Measurements from ENCODE around the gene SRRT.
"Not testable (repeated sequence)": the region's sequence is repeated elsewhere in the genome, so short reads cannot be mapped to it uniquely, and the experiment has no call there.

The SRRT gene

GRCh38 chr7:100893910-100894721 lies 19.2 kb downstream of the SRRT start:
- DNase-seq (ENCODE audit: extremely low read depth in 1 of 2, low read depth in 1 of 2), result no peak

DNA sequence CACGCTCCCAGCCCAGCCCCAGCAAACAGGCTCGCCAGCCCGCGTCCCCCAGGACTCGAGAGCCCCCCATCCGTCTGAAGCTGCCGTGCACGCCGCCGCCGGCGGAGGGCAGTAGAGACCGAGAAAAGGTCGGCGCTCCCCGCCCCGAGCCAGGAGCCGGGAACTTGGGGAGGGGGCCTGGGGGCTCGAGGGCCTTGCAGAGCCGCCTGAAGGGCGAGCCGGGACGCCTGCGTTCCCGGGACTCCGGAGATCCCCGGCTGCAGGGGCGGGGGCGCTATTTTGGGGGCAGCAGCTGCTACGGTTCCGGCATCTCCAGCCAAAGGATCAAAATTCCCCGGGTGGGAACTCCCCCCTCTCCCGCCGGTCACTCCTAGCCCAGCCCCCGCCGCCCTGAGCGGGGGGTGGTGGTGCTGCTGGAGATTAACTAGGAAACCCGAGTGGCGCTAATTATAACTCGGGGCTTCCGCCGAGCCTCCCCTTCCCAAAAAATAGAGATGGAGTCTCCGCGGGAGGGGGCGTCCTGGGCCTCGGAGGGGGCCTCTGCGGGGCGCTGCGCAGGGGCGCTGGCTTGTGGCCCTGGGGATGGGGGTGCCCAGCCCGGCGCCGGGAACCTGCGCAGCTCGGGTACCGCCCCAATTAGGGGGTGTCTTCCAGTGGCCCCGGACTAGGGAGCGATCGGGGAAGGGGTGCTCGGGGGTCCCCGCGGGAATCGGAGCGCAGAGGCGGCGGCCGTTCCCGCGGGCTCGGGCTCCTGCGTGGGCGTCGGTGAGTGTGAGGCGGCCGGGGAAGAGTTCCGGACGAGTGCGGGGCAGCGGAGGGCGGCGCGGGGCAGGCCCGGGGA lies 20.2 kb downstream of the SRRT start:
- DNase-seq (ENCODE audit: extremely low read depth in 1 of 2, low read depth in 1 of 2), result no peak

- DNase-seq (ENCODE audit: extremely low read depth in 1 of 2, low read depth in 1 of 2), result no peak
Measured at GRCh38 chr7:100895701-100895955, 20.7 kb downstream of the SRRT start, which contains the start of gene ACHE. Gene ACHE, minus strand, starts transcription at chr7:100895888. Its CDS starts 1,656 bp downstream, at chr7:100894232.

- no peak for DNase-seq (ENCODE audit: extremely low read depth in 1 of 2, low read depth in 1 of 2)
Measured at GRCh38 chr7:100895956-100896731, 21.2 kb downstream of the SRRT start.

DNA sequence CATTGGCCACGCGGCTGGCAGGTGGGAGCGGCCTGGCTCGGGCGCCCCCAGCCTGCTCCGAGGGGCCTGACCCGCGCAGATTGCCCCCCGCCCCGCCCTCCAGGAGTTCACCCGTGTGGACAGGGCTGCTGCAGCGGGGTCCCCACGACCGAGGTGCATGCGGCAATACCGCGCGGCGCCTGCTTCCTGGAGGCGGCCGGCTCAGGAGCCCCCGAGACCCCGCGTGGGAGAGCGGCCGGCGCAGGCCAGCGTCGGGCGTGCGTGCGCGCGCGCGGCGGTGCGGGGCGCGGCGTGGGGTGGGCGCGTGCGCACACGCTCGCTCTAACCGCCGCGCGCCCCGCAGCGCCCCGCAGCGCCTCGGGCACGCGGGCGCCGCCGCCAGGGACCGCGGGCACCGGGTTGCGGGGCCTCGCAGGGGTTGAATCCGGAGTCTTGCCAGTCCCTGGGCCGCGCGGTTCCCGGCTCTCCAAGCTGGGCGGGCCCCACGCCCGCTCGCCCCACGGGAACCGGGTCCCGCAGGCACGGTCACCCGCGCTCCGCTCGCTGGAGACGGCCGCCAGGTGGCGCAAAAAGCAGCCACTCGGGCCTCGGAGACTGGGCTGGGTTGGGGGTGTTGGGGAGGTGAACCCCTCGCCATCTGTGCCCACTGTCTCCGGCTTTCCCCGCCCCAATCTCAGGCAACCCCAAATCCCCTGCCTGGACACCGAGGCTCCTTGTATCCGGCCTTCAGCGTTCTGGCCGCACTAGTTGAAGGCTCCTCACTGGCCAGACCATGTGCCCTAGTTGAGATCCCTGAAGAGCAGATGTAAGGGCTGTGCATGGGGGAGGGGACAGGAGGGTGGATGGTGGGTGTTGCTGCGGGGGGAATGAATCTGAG lies 22.1 kb downstream of the SRRT start:
- no peak for DNase-seq (ENCODE audit: extremely low read depth in 1 of 2, low read depth in 1 of 2)

DNA sequence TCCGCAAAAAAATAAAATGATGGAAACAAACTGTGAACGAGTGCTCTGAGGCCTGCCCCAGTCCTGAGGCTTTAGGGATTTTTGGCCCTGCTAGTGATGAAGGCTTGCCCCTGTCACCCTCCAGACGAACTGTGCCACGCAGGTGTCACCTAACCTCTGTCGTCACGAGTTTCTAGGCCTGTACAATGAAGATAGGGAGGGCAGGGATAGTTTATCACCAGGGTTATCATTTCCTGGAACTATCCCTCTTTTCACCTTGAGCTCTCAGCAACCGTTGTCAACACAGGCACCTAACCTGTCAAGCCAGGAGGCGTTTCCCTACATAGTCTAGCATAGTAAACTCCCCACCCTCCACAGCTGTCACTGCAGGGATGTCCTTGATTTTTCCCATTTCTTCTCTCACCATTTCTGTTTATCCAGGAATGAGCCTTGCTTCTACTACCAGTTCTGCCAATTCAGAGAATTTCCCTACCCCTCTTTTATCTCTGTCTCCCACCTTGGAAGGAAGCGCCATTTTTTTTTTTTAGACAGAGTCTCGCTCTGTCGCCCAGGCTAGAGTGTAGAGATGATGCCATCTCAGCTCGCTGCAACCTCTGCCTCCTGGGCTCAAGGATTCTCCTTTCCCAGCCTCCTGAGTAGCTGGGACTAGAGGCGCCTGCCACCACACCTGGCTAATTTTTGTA lies 23.0 kb downstream of the SRRT start:
- no peak for DNase-seq (ENCODE audit: extremely low read depth in 1 of 2, low read depth in 1 of 2)

DNA sequence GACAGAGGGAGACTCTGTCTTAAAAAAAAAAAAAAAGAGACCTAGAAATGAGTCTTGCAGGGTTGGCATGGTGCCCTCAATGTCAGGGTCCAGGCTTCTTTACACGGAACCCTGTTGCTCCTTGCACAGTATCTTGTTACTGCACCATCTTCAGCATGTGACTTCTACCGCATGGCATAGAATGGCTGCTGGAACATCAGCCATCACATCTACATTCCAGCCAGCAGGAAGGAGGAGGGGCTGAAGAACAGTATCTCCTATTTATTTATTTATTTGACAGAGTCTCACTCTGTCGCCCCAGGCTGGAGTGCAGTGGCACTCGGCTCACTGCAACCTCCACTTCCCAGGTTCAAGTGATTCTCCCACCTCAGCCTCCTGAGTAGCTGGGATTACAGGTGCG lies 24.5 kb downstream of the SRRT start:
- no peak for DNase-seq (ENCODE audit: extremely low read depth in 1 of 2, low read depth in 1 of 2)

DNA sequence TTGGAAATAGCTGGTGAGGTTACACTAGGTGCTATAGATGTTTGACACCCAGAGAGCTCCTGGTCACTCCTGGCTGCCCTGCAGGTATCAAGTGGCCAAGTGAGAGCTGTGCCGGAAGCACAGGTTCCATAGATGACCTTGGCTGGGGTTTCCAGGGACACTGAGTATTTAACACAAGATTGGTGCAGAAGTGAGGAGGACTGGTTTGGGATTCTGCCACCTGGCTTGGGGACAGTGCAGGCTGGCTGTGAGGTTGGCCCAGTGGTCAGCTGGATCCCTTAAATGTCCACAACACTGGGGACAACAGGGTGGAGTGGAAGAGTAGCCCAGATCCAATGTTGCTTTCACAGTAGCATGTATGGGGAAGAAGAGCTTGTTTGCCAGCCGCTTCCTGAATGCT lies 26.1 kb downstream of the SRRT start:
- no peak for DNase-seq (ENCODE audit: extremely low read depth in 1 of 2, low read depth in 1 of 2)

DNA sequence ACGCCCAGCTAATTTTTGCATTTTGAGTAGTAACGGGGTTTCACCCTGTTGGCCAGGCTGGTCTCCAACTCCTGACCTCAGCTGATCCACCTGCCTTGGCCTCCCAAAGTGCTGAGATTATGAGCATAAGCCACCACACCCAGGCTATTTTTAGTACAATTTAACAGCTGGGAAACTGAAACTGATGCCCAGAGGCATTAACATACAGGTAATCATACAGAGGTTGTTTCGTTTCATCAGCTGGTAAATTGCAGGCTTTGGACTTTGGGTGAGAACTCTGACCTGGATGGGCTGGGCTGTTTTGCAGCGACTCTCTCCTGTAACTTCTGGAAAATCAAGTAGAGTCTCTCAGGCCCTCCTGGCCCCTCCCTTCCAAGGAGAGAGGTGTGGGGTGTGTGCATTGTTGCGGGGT lies 27.0 kb downstream of the SRRT start:
- DNase-seq (ENCODE audit: extremely low read depth in 1 of 2, low read depth in 1 of 2), result no peak

DNA sequence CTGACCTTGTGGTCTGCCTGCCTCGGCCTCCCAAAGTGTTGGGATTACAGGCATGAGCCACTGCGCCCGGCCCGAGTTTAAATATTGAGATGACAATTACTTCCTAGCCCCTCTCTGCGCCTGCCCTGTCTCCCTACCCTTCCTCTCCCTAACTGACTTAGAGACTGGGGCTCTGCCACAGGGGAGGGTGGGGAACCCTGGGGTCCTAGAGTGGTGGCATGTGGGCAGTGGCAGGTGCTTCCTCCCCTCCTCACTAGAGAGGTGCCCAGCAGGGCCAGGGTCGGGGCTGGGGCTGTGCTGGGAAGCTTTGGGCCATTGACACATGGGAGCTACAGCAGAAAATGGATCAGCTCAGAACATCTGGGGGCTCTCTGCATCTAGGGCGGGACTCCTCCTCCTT lies 27.7 kb downstream of the SRRT start:
- no peak for DNase-seq (ENCODE audit: extremely low read depth in 1 of 2, low read depth in 1 of 2)

GRCh38 chr7:100908512-100908911 lies 33.6 kb downstream of the SRRT start:
- no peak for DNase-seq (ENCODE audit: extremely low read depth in 1 of 2, low read depth in 1 of 2)

DNA sequence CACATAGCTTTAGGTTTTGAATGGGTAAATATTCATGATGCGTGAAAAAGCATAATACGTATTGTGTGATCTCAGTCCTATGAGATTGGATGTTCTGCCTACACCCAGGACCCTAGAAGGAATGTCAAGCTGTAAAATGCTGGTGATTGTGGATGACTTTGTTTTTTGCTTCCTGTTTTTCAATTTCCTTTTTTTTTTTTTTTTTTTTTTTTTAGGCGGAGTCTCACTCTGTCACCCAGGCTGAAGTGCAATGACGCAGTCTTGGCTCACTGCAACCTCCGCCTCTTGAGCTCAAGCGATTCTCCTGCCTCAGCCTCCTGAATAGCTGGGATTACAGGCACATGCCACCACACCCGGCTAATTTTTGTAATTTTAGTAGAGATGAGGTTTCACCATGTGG lies 35.5 kb downstream of the SRRT start:
- DNase-seq (ENCODE audit: extremely low read depth in 1 of 2, low read depth in 1 of 2), result not testable (repeated sequence)

GRCh38 chr7:100911484-100911883 lies 36.6 kb downstream of the SRRT start:
- no peak for DNase-seq (ENCODE audit: extremely low read depth in 1 of 2, low read depth in 1 of 2)

- DNase-seq (ENCODE audit: extremely low read depth in 1 of 2, low read depth in 1 of 2), result no peak
Measured at GRCh38 chr7:100914208-100914878, 39.4 kb downstream of the SRRT start.

- no peak for DNase-seq (ENCODE audit: extremely low read depth in 1 of 2, low read depth in 1 of 2)
Measured at GRCh38 chr7:100914879-100915447, 40.1 kb downstream of the SRRT start.

DNA sequence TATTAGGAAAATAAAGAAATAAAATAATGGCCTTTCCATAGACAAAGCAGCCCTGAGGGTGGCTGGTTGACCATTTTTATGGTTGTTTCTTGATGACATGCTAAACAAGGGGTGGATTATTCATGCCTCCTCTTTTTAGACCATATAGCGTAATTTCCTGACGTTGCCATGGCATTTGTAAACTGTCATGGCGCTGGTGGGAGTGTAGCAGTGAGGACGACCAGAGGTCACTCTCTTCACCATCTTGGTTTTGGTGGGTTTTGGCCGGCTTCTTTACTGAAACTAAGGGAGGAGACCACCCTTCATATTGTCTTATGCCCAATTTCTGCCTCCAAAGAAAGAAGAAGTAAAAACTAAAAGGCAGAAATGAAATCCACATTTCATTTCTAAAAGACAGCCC lies 44.4 kb downstream of the SRRT start:
- DNase-seq (ENCODE audit: extremely low read depth in 1 of 2, low read depth in 1 of 2), result not testable (repeated sequence)

DNA sequence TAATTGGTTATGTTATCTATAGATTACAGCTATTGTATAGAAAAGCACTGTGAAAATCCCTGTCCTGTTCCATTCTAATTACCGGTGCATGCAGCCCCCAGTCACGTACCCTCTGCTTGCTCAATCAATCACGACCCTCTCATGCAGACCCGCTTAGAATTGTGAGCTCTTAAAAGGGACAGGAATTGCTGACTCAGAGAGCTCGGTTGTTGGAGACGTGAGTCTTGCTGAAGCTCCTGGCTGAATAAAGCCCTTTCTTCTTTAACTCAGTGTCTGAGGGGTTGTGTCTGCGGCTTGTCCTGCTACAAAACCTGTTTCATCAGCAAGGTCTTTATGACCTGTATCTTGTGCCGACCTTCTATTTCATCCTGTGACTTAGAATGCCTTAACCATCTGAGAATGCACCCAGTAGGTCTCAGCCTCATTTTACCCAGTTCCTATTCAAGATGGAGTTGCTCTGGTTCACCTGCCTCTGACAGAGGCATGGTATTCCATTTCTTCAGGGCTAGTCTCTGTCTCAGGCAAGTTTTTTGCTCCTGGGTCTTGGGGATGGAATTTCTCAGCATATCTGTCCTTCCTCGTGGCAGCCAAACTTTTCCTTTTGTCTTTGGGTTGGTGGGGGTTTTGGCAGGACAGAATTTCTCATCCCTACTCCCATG lies 45.0 kb downstream of the SRRT start:
- DNase-seq (ENCODE audit: extremely low read depth in 1 of 2, low read depth in 1 of 2), result not testable (repeated sequence)

DNA sequence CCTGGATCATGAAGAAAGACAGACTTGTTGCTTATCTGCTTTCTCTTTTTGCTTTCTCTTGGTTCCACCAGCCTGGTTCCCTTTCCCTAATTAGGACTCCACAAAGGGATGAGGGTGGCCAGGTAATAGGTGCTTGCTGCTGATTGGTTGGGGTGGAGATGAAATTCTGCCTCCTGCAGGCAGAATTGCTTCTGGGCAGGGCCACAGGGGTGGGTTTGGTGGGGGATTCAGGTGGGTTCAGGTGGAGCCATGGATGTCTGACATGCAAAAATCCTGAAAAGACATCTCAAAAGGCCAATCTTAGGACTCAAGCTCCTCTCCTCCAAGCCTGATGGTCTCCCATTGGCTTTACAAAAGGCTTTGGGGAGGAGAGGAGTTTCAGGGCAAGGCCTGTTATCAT lies 46.1 kb downstream of the SRRT start:
- no peak for DNase-seq (ENCODE audit: extremely low read depth in 1 of 2, low read depth in 1 of 2)

DNA sequence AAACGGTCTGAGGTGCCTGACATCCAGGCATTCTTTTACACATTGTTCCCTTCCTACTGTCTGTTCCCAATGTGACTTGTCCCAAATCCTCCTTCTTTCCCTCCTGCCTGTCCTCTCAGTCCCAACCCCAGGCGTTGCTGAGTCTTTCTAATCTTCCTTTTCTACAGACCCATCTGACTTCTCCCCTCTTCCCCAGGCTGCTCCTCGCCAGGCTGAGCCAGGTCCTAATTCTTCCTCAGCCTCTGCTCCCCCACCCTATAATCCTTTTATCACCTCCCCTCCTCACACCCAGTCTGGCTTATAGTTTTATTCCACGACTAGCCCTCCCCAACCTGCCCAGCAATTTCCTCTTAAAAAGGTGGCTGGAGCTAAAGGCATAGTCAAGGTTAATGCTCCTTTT lies 48.7 kb downstream of the SRRT start:
- not testable (repeated sequence) for DNase-seq (ENCODE audit: extremely low read depth in 1 of 2, low read depth in 1 of 2)

All from stimulated activated CD8-positive, alpha-beta memory T cell treated with anti-CD3 and anti-CD28 coated beads, Interleukin-7, amount 100 ng/mL, for 48 hours (primary cell).